Keratinocyte (primary cell): ENCODE results near the gene LRBA. TPM values are rescaled to one million over a fixed set of nuclear protein-coding genes. Genes with fewer than 3 reads are reported as not detected.

Experiments
- DNase-seq: peaks from one replicate; pipeline ENCODE4 v3.0.0-alpha.2; 2011; ENCODE audit warnings: low read depth, missing footprints, low spot score
- FAIRE-seq: peaks from 2 replicates; lab custom pipeline; 2011; peaks lifted over from hg19 to GRCh38; lab: Jason Lieb, UNC
- H2AFZ ChIP-seq: 2 replicates; pipeline ENCODE4 v1.6.0; 2012; ENCODE audit warnings: low read length, control low read depth, inconsistent platforms; ENCODE audit not compliant: control insufficient read depth
- H3K27ac ChIP-seq: 2 replicates; pipeline ENCODE4 v1.5.1; 2011; ENCODE audit warnings: low read length; ENCODE audit not compliant: control insufficient read depth, insufficient read depth
- H3K27me3 ChIP-seq: 3 replicates; pipeline ENCODE4 v1.6.0; 2011; ENCODE audit warnings: low read length; ENCODE audit not compliant: control insufficient read depth, insufficient read depth; ENCODE audit errors: extremely low read depth
- H3K36me3 ChIP-seq, 2 experiments: 2 replicates in 1 of 2; 3 replicates in 1 of 2; pipeline ENCODE4 v1.5.1; 2011; ENCODE audit warnings: low read length in 2 of 2, mild to moderate bottlenecking in 1 of 2; ENCODE audit not compliant: control insufficient read depth in 2 of 2, insufficient read depth in 2 of 2; ENCODE audit errors: extremely low read depth in 1 of 2
- H3K4me1 ChIP-seq: 3 replicates; pipeline ENCODE4 v1.5.1; 2011; ENCODE audit warnings: low read length; ENCODE audit not compliant: control insufficient read depth, insufficient read depth; ENCODE audit errors: extremely low read depth
- H3K4me2 ChIP-seq: 3 replicates; pipeline ENCODE4 v1.6.0; 2011; ENCODE audit warnings: low read depth, low read length; ENCODE audit not compliant: control insufficient read depth, insufficient read depth; ENCODE audit errors: extremely low read depth
- H3K4me3 ChIP-seq, 3 experiments: fragments of 200-600 bp in 1 of 3; sonication (generic) in 1 of 3; 2 replicates in 2 of 3; 3 replicates in 1 of 3; pipeline ENCODE4 v1.5.1; 2011 to 2016; ENCODE audit warnings: low read length in 3 of 3, mild to moderate bottlenecking in 3 of 3, control low read depth in 2 of 3, inconsistent platforms in 1 of 3, low read depth in 1 of 3, mixed read lengths in 1 of 3, mixed run types in 1 of 3, moderate library complexity in 1 of 3; ENCODE audit not compliant: control insufficient read depth in 2 of 3, insufficient read depth in 2 of 3; ENCODE audit errors: extremely low read depth in 1 of 3
- H3K79me2 ChIP-seq: 2 replicates; pipeline ENCODE4 v1.6.0; 2012; ENCODE audit warnings: low read length; ENCODE audit not compliant: control insufficient read depth, insufficient read depth
- H3K9ac ChIP-seq: 3 replicates; pipeline ENCODE4 v1.6.0; 2011; ENCODE audit warnings: low read length; ENCODE audit not compliant: control insufficient read depth, insufficient read depth; ENCODE audit errors: extremely low read depth
- H3K9me1 ChIP-seq: 3 replicates; pipeline ENCODE4 v1.6.0; 2011; ENCODE audit warnings: low read length; ENCODE audit not compliant: control insufficient read depth, insufficient read depth; ENCODE audit errors: extremely low read depth
- H3K9me3 ChIP-seq: 2 replicates; pipeline ENCODE4 v1.5.1; 2012; ENCODE audit warnings: low read depth, low read length; ENCODE audit not compliant: control insufficient read depth
- H4K20me1 ChIP-seq: 3 replicates; pipeline ENCODE4 v1.6.0; 2011; ENCODE audit warnings: low read length; ENCODE audit not compliant: control insufficient read depth, insufficient read depth; ENCODE audit errors: extremely low read depth
- EZH2 ChIP-seq: IDR thresholded peaks from one replicate; pipeline ENCODE4 v1.6.1; 2012; ENCODE audit warnings: inconsistent platforms, mild to moderate bottlenecking, low read length, moderate library complexity
- dilution Hi-C: fragments of 300-500 bp; cut with MboI; formaldehyde crosslinking; loops from one replicate; pipeline ENCODE4 v1.7.0; 2020; ENCODE audit warnings: low sequenced_read_pairs; ENCODE audit not compliant: extremely low pct_ligation_motif_present
- polyA plus RNA-seq, 5 experiments: library from polyadenylated mRNA; depleted of rRNA in 3 of 5; stranded (reverse) in 3 of 5; stranded (forward) in 1 of 5; unstranded in 1 of 5; fragments of >200 nt; gene quantifications; 1 replicate in 1 of 5; 2 replicates in 3 of 5; 3 replicates in 1 of 5; pipeline versions ENCODE4 v1.2.1 to v1.2.3, GENCODE V29; 2011 to 2012; ENCODE audit warnings: missing spikeins in 2 of 5, low read depth in 1 of 5, low replicate concordance in 1 of 5
- TF ChIP-seq, protein P1 (sequence below), 3 experiments: IDR thresholded peaks in 1 of 3; conservative IDR thresholded peaks in 1 of 3; optimal IDR thresholded peaks in 1 of 3; 2 replicates in 2 of 3; 3 replicates in 1 of 3; pipeline versions ENCODE3 to v1.5.1; 2011; ENCODE audit warnings: low read length in 3 of 3, mild to moderate bottlenecking in 3 of 3, moderate library complexity in 2 of 3, control low read depth in 1 of 3, inconsistent platforms in 1 of 3; ENCODE audit not compliant: insufficient read depth in 2 of 3; ENCODE audit errors: extremely low read depth in 1 of 3

LRBA gene
- polyA plus RNA-seq, 1 donor (not counting 4 experiments of a cell fraction or from before 2014, with no cell fraction given): 35.6 TPM

DNA sequence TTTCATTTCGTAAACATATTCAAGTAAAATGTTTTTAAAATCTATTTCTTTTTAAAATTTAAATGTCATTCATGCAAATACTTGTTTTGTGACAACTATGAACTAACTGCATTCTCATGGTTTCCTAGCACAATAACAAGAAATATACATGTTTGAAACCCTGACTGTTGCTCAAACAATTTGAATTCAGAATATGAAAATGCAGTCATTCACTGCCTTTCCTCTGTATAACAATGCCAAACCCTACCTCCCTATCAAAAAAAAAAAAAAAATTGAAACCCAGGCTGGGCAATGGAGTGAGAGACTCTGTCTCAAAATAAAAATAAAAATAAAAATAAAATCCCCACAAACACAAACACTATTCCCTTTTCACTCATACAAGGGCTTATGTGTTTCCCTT is 391.0 kb downstream of the LRBA start:
- Histone ChIP-seq H3K9me3 (no peaks in the 10 kb centered on the region), H3K79me2 (no peaks in the 10 kb centered on the region), H3K4me3 (no peak overlapping the region), H2AFZ (no peak overlapping the region), H3K27ac (no peak overlapping the region), H4K20me1 (no peaks in the 10 kb centered on the region), H3K27me3 (no peaks in the 10 kb centered on the region), H3K36me3 (no peaks in the 10 kb centered on the region), H3K9me1 (no peaks in the 10 kb centered on the region), H3K4me2 (no peak overlapping the region), H3K4me1 (no peaks in the 10 kb centered on the region), H3K9ac (no peak overlapping the region)
- dilution Hi-C loops: no loop called here
- no peak for DNase-seq
- no peak for FAIRE-seq
- TF ChIP-seq, protein P1, sequence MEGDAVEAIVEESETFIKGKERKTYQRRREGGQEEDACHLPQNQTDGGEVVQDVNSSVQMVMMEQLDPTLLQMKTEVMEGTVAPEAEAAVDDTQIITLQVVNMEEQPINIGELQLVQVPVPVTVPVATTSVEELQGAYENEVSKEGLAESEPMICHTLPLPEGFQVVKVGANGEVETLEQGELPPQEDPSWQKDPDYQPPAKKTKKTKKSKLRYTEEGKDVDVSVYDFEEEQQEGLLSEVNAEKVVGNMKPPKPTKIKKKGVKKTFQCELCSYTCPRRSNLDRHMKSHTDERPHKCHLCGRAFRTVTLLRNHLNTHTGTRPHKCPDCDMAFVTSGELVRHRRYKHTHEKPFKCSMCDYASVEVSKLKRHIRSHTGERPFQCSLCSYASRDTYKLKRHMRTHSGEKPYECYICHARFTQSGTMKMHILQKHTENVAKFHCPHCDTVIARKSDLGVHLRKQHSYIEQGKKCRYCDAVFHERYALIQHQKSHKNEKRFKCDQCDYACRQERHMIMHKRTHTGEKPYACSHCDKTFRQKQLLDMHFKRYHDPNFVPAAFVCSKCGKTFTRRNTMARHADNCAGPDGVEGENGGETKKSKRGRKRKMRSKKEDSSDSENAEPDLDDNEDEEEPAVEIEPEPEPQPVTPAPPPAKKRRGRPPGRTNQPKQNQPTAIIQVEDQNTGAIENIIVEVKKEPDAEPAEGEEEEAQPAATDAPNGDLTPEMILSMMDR (optimal IDR thresholded peaks at IDR 0.05 in 1 of 3, IDR thresholded peaks at IDR 0.05 in 1 of 3, conservative IDR thresholded peaks at IDR 0.05 in 1 of 3; ENCODE audit: extremely low read depth in 1 of 3, insufficient read depth in 2 of 3, low read length in 3 of 3): no peak
- no peak for TF ChIP-seq EZH2

DNA sequence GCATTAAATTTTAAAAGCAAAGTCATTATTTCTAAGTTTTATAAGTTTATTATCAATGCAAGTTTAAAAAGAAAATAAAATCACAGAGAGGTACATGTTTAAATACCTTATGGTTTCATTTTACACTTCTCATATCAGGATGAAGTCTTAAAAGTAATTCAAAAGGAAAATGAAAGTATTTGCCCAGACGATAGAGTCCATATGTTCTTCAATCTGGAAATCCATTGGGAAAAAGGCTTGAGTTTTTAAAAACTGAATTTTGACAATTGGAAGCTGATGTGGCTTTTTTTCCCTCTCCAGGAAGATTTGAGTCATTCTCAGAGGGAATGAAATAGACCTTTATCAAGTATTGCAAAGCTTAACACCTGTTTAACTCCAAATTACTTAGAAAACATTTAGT is 396.0 kb downstream of the LRBA start:
- Histone ChIP-seq H4K20me1 (no peaks in the 10 kb centered on the region), H3K79me2 (no peaks in the 10 kb centered on the region), H3K9ac (no peak overlapping the region), H3K9me3 (no peaks in the 10 kb centered on the region), H2AFZ (no peak overlapping the region), H3K27me3 (no peaks in the 10 kb centered on the region), H3K4me2 (no peak overlapping the region), H3K27ac (no peak overlapping the region), H3K9me1 (no peaks in the 10 kb centered on the region), H3K4me3 (no peak overlapping the region), H3K4me1 (no peaks in the 10 kb centered on the region), H3K36me3 (no peaks in the 10 kb centered on the region)
- TF ChIP-seq, protein P1 (optimal IDR thresholded peaks at IDR 0.05 in 1 of 3, IDR thresholded peaks at IDR 0.05 in 1 of 3, conservative IDR thresholded peaks at IDR 0.05 in 1 of 3; ENCODE audit: extremely low read depth in 1 of 3, insufficient read depth in 2 of 3, low read length in 3 of 3): no peak
- no peak for TF ChIP-seq EZH2
- DNase-seq (no peak), FAIRE-seq (no peak)
- dilution Hi-C loops: no loop called here
